Pancreas (tissue), 10 donors: Measurements from ENCODE around the gene CACNA1G. TPM values are rescaled to one million over a fixed set of nuclear protein-coding genes. Genes with fewer than 3 reads are reported as not detected.

Experiments used
- ATAC-seq, 4 donors: fragments of 200-7000 bp; cut with Tn5 transposase; one replicate each; pipeline versions ENCODE4 v1.8.0 to v1.9.1; 2020; ENCODE audit warnings: mild to moderate bottlenecking in 4 of 4, moderate library complexity in 4 of 4
- DNase-seq, 6 donors: peaks; one replicate each; pipeline ENCODE4 v3.0.0-alpha.2; 2020
- FAIRE-seq: peaks from 2 replicates; lab custom pipeline; 2012; peaks lifted over from hg19 to GRCh38; lab: Jason Lieb, UNC
- H3K27ac ChIP-seq, 4 donors: fragments of 200-600 bp; sonication (generic); 1 replicate in 3 of 4; 2 replicates in 1 of 4; pipeline versions ENCODE4 v1.5.0 to v1.8.0; 2020
- H3K27me3 ChIP-seq, 4 donors: fragments of 200-600 bp; one replicate each; pipeline ENCODE4 v1.8.0; 2021
- H3K36me3 ChIP-seq, 3 donors: fragments of 200-600 bp; sonication (generic) in 1 of 3; one replicate each; pipeline versions ENCODE4 v1.5.0 to v1.8.0; 2020 to 2021
- H3K4me1 ChIP-seq, 3 donors: fragments of 200-600 bp; one replicate each; pipeline ENCODE4 v1.8.0; 2021
- H3K4me3 ChIP-seq, 4 donors: fragments of 200-600 bp; sonication (generic) in 2 of 4; one replicate each; pipeline versions ENCODE4 v1.5.0 to v1.8.0; 2020 to 2021
- H3K9me3 ChIP-seq, 4 donors: fragments of 200-600 bp; one replicate each; pipeline ENCODE4 v1.8.0; 2021
- CTCF ChIP-seq, 4 donors: fragments of 200-600 bp; sonication (generic) in 3 of 4; IDR thresholded peaks; one replicate each; pipeline versions ENCODE4 v1.5.0 to v1.8.0; 2021; ENCODE audit warnings: antibody characterized with exemption in 4 of 4
- WGBS, 2 donors: extraction: QIAGEN DNeasy Blood & Tissue Kit; methylation state at CpG; one replicate each; pipeline ENCODE4 v1.1.7; 2013; 5-methylcytosine and 5-hydroxymethylcytosine counted together
- intact Hi-C, 3 donors: fragments of 100-400 bp; cut with DNase I; formaldehyde crosslinking; loops; one replicate each; pipeline versions ENCODE4 v1.11.1 to v1.14.2; 2022
- polyA plus RNA-seq, 2 donors: library from polyadenylated mRNA; stranded (reverse); fragments of 200-250 nt; gene quantifications; one replicate each; pipeline ENCODE4 v1.2.3, GENCODE V29; 2013
- total RNA-seq, 6 donors: library from RNA; stranded (reverse); fragmentation: NEBNext Ultra II Directional in 4 of 6; extraction: Animal tissue kit (Norgen Biotek cat#: 25700) in 4 of 6; gene quantifications; one replicate each; pipeline versions ENCODE4 v1.2.1 to v1.2.4, GENCODE V29; 2021 to 2023
- donor health status: healthy with polysubstance abuse.
- donor health status: DM: no; HTN: no; CAD: no; lungs with moderate emphysema.
- donor health status: DM: no; HTN: no; CAD: no.
- donor health status: control.
- donor health status: control.
- donor health status: Bipolar disorder and iron deficiency.
- donor health status: DM: yes; HTN: yes; CAD: no.
- donor health status: DM: no; HTN: no; CAD: no.
- donor health status: DM: no; HTN: no; CAD: no.
- donor health status: DM: yes; HTN: yes; CAD: no.

Gene CACNA1G
- total and polyA plus RNA-seq, 8 donors, result 0.02 to 0.37 (median 0.09) TPM; not detected in 1

DNA sequence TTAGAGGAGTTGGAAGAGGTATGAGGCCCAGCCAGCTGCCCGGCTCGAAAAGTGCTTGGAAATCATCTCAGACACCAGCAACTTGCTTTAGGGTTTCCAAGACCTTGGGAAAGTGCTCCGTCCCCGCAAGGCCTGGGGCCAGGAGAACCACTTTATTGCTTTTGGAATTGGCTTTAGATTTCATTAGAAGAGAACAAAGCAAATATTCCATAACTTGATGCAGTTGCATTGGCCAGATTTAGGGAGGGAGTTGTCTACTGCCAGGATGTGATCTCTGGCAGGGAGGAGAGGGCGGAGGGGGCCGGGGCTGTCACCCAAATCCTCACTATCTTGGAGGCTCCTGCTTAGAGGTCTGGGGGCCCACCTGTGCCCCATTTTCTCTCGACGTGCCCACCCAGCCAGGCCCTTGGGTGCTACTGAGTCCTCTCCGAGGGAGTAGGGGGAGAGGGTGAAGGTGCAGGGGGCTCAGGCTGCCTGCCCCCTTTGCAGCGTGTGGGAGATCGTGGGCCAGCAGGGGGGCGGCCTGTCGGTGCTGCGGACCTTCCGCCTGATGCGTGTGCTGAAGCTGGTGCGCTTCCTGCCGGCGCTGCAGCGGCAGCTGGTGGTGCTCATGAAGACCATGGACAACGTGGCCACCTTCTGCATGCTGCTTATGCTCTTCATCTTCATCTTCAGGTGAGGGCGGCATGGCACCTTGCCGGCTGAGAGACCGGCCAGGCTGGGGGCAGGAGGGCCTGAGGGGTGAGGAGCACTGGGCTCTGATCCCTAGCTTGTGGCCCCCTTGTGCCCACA is 30.6 kb downstream of the CACNA1G start:
- no peak for DNase-seq
- TF ChIP-seq CTCF (IDR thresholded peaks at IDR 0.05), result no peak
- no peak overlapping the region for H3K27ac ChIP-seq
- no peak for FAIRE-seq
- intact Hi-C loops, result no loop called here
- no peaks in the 10 kb centered on the region for H3K36me3 ChIP-seq
- no peak for ATAC-seq
- no peaks in the 10 kb centered on the region for H3K4me1 ChIP-seq
- H3K9me3 ChIP-seq, result no peaks in the 10 kb centered on the region
- no peaks in the 10 kb centered on the region for H3K27me3 ChIP-seq
- H3K4me3 ChIP-seq, result no peak overlapping the region
- 91 to 95% methylated on average over 21 to 24 of the region's 24 CpGs for WGBS, 2 donors

DNA sequence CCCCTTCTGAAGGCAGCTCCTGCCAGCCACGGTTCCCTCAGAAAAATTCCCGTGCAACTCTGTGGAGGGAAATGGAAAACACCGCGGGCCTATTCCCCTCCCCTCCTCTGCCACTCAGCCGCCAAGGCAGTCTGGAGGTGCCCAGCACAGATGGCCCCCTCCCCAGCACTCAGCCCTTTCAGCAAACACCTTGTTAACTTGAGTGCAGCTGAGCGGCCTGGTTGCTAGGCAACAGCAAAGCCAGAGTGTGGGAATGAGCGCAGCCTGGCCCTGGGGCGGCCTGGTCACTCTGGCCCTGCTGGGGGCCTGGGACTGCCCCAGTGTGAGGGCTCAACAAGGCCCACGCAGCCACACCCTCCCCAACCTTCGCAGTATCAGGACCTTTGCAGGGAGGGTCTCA is 32.8 kb downstream of the CACNA1G start:
- Histone ChIP-seq H3K9me3 (no peaks in the 10 kb centered on the region), H3K27ac (no peak overlapping the region), H3K4me3 (no peak overlapping the region), H3K27me3 (no peaks in the 10 kb centered on the region), H3K4me1 (no peaks in the 10 kb centered on the region), H3K36me3 (no peaks in the 10 kb centered on the region)
- 18 to 22% methylated on average over 10 of the region's 10 CpGs for WGBS, 2 donors
- DNase-seq (peak; percentile 79 to 95 (median 86)), ATAC-seq (peak; percentile 91 to 95 (median 93)), FAIRE-seq (no peak)
- TF ChIP-seq CTCF (IDR thresholded peaks at IDR 0.05), result no peak
- intact Hi-C loops, result no loop called here

GRCh38 chr17:50594128-50594823 is 33.8 kb downstream of the CACNA1G start:
- DNase-seq, result no peak
- H3K27ac ChIP-seq, result no peak overlapping the region
- no peaks in the 10 kb centered on the region for H3K27me3 ChIP-seq
- WGBS, 2 donors, result 86% methylated on average over 11 of the region's 11 CpGs
- TF ChIP-seq CTCF (IDR thresholded peaks at IDR 0.05), result no peak
- intact Hi-C loops, result no loop called here
- ATAC-seq, result no peak
- no peak for FAIRE-seq
- H3K9me3 ChIP-seq, result no peaks in the 10 kb centered on the region
- H3K4me1 ChIP-seq, result no peaks in the 10 kb centered on the region
- no peaks in the 10 kb centered on the region for H3K36me3 ChIP-seq
- no peak overlapping the region for H3K4me3 ChIP-seq

DNA sequence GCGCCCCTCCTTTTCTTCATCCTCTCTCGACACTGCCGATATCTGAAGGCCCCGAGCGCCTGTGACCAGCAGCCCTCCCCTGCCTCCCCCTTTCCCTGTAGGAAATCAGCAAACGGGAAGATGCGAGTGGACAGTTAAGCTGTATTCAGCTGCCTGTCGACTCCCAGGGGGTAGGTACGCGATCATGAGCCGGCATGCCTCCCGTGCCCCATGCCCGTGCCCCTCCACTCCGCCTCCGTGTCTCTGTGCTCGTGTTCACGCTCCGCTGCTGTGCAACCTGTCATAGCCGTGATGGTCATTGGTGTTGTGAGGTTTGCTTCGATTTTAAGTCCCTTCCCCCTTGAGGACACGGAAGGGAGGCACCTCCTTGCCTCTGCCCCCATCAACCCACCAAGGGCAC is 34.4 kb downstream of the CACNA1G start:
- FAIRE-seq, result no peak
- Histone ChIP-seq H3K27ac (no peak overlapping the region), H3K36me3 (no peaks in the 10 kb centered on the region), H3K4me1 (no peaks in the 10 kb centered on the region), H3K27me3 (no peaks in the 10 kb centered on the region), H3K4me3 (no peak overlapping the region), H3K9me3 (no peaks in the 10 kb centered on the region)
- TF ChIP-seq CTCF (IDR thresholded peaks at IDR 0.05), result no peak
- DNase-seq, result peak in 1 of 6 donors; percentile 18
- no peak for ATAC-seq
- intact Hi-C loops, result no loop called here
- WGBS, 2 donors, result 89 to 93% methylated on average over 21 of the region's 21 CpGs
